K562 (cell line): Measurements from ENCODE around the gene ARHGAP10. TPM values are rescaled to one million over a fixed set of nuclear protein-coding genes. Genes with fewer than 3 reads are reported as not detected.

Experiments
- ATAC-seq: fragments of 200-7000 bp; cut with Tn5 transposase; 3 replicates; pipeline ENCODE4 v1.9.1; 2020; ENCODE audit warnings: moderate library complexity
- BruUV-seq: library from RNA; stranded (reverse); fragments of 400-500 nt; replicated peaks from 2 replicates; lab custom pipeline; 2021; lab: Mats Ljungman, UMichigan
- CTCF ChIA-PET: fragments of 300-600 bp; formaldehyde crosslinking; extraction: SDS; loops from one replicate; lab custom pipeline; 2021; ENCODE audit warnings: low intra/inter-chr PET ratio; lab: Yijun Ruan, JAX
- POLR2A ChIA-PET: fragments of 300-600, 350-650 bp; sonication (Branson Sonifier 250); formaldehyde crosslinking; extraction: SDS; loops from one replicate; lab custom pipeline; 2021; ENCODE audit warnings: antibody characterized with exemption, inconsistent platforms; lab: Yijun Ruan, JAX
- DNase-seq, 4 experiments: peaks; one replicate each; pipeline versions ENCODE4 v3.0.0 to v3.0.0-alpha.2; 2011 to 2018; ENCODE audit warnings: low spot score in 3 of 4, mixed read lengths in 3 of 4; ENCODE audit errors: extremely low read depth in 1 of 4
- FAIRE-seq: peaks from 2 replicates; lab custom pipeline; 2011; peaks lifted over from hg19 to GRCh38; lab: Jason Lieb, UNC
- H2AFZ ChIP-seq: 2 replicates; pipeline ENCODE4 v1.6.0; 2011; ENCODE audit warnings: low read depth, low read length, control low read depth, inconsistent platforms
- H3K27ac ChIP-seq: fragments of 200-600 bp; 3 replicates; pipeline ENCODE4 v1.8.0; 2011; ENCODE audit warnings: low read depth, mild to moderate bottlenecking, control low read depth, inconsistent platforms, low read length, moderate library complexity, mixed read lengths; ENCODE audit errors: extremely low read depth
- H3K27me3 ChIP-seq, 2 experiments: fragments of 300-600 bp in 1 of 2; 2 replicates in 1 of 2; 3 replicates in 1 of 2; pipeline versions ENCODE4 v1.6.0 to v1.8.0; 2011; ENCODE audit warnings: inconsistent platforms in 2 of 2, low read length in 2 of 2, mild to moderate bottlenecking in 1 of 2, mixed read lengths in 1 of 2, moderate library complexity in 1 of 2; ENCODE audit not compliant: control insufficient read depth in 2 of 2, insufficient read depth in 2 of 2
- H3K36me3 ChIP-seq: fragments of 300-600 bp; 3 replicates; pipeline ENCODE4 v1.8.0; 2011; ENCODE audit warnings: mild to moderate bottlenecking, low read length, inconsistent platforms; ENCODE audit not compliant: control insufficient read depth, insufficient read depth
- H3K4me1 ChIP-seq, 2 experiments: fragments of 200-600 bp in 1 of 2; replicated peaks in 1 of 2; 2 replicates in 1 of 2; 3 replicates in 1 of 2; pipeline versions ENCODE4 v1.5.1 to v1.8.0; 2011; ENCODE audit warnings: inconsistent platforms in 2 of 2, low read length in 2 of 2, mild to moderate bottlenecking in 1 of 2, mixed read lengths in 1 of 2, moderate library complexity in 1 of 2; ENCODE audit not compliant: control insufficient read depth in 2 of 2, insufficient read depth in 2 of 2
- H3K4me2 ChIP-seq: 2 replicates; pipeline ENCODE4 v1.6.1; 2011; ENCODE audit warnings: low read length, control low read depth, inconsistent platforms, mixed read lengths; ENCODE audit not compliant: insufficient read depth
- H3K4me3 ChIP-seq: fragments of 200-600 bp; sonication (generic), shearing (Covaris generic); 2 replicates; pipeline ENCODE4 v1.5.1; 2016; ENCODE audit warnings: control low read depth, inconsistent platforms
- H3K79me2 ChIP-seq: fragments of 200-600 bp; 3 replicates; pipeline ENCODE4 v1.8.0; 2011; ENCODE audit warnings: low read length, inconsistent platforms; ENCODE audit not compliant: control insufficient read depth, insufficient read depth
- H3K9ac ChIP-seq, 2 experiments: 2 replicates each; pipeline versions ENCODE4 v1.6.0 to v1.6.1; 2011; ENCODE audit warnings: low read depth in 2 of 2, low read length in 2 of 2, control low read depth in 1 of 2, inconsistent platforms in 1 of 2, mild to moderate bottlenecking in 1 of 2, mixed read lengths in 1 of 2; ENCODE audit not compliant: insufficient read depth in 1 of 2
- H3K9me1 ChIP-seq: one replicate; pipeline ENCODE4 v1.6.0; 2011; ENCODE audit warnings: inconsistent platforms, mild to moderate bottlenecking, low read length, moderate library complexity; ENCODE audit not compliant: control insufficient read depth, insufficient read depth
- H3K9me3 ChIP-seq: replicated peaks from 2 replicates; pipeline ENCODE4 v1.5.1; 2011; ENCODE audit warnings: low read depth, low read length, inconsistent platforms; ENCODE audit not compliant: control insufficient read depth, insufficient read depth
- H4K20me1 ChIP-seq: replicated peaks from 2 replicates; pipeline ENCODE4 v1.6.1; 2011; ENCODE audit warnings: low read length, inconsistent platforms, mixed read lengths; ENCODE audit not compliant: control insufficient read depth, insufficient read depth
- C11orf30 ChIP-seq: fragments of 450-650 bp; IDR thresholded peaks from 2 replicates; pipeline ENCODE4 v1.6.1; 2016; ENCODE audit warnings: low read depth, mild to moderate bottlenecking
- MAFF ChIP-seq: IDR thresholded peaks from 2 replicates; pipeline ENCODE4 v1.6.1; 2012; ENCODE audit warnings: low read length, improper control_type of control experiment
- MAFG ChIP-seq: fragments of 450-650 bp; conservative IDR thresholded peaks from 2 replicates; pipeline ENCODE4 v1.6.1; 2016; ENCODE audit warnings: missing genetic modification characterization, missing compliant biosample characterization
- MAFK ChIP-seq: IDR thresholded peaks from 2 replicates; pipeline ENCODE4 v1.6.1; 2011; ENCODE audit warnings: low read length, improper control_type of control experiment
- NFE2 ChIP-seq: IDR thresholded peaks from 2 replicates; pipeline ENCODE4 v1.6.1; 2014; ENCODE audit warnings: antibody characterized with exemption, low read depth
- NFE2L1 ChIP-seq: fragments of 450-650 bp; IDR thresholded peaks from 2 replicates; pipeline ENCODE4 v1.6.1; 2016; ENCODE audit warnings: missing genetic modification characterization, low read depth, mild to moderate bottlenecking, missing compliant biosample characterization, moderate library complexity, borderline replicate concordance
- NKRF ChIP-seq: fragments of 450-650 bp; IDR thresholded peaks from 2 replicates; pipeline ENCODE4 v1.6.1; 2016; ENCODE audit warnings: borderline replicate concordance
- THAP12 ChIP-seq: fragments of 250-450 bp; sonication (Bioruptor Pico); IDR thresholded peaks from 2 replicates; pipeline ENCODE4 v1.9.0; 2021; ENCODE audit warnings: mild to moderate bottlenecking, inconsistent platforms
- ZNF316 ChIP-seq: fragments of 450-650 bp; IDR thresholded peaks from 2 replicates; pipeline ENCODE4 v1.6.1; 2016
- ZNF586 ChIP-seq: fragments of 450-650 bp; formaldehyde crosslinking; conservative IDR thresholded peaks from 2 replicates; pipeline ENCODE4 v1.4.0; 2020; ENCODE audit warnings: mild to moderate bottlenecking, moderate library complexity
- ZNF77 ChIP-seq: fragments of 250-450 bp; sonication (Bioruptor Pico); IDR thresholded peaks from 2 replicates; pipeline ENCODE4 v1.5.0; 2020
- WGBS: fragments of 100-300 bp; shearing (Covaris generic); methylation state at CpG from one replicate; pipeline ENCODE4 v1.1.6; 2016; ENCODE audit warnings: low coverage, mixed read lengths; ENCODE audit not compliant: insufficient coverage; ENCODE audit errors: missing lambda C conversion rate; 5-methylcytosine and 5-hydroxymethylcytosine counted together
- in situ Hi-C: fragments of 300-500 bp; cut with MboI; formaldehyde crosslinking; loops from 4 replicates; pipeline ENCODE4 v1.15.0; 2018; ENCODE audit warnings: inconsistent platforms, mixed read lengths
- intact Hi-C: fragments of 100-400 bp; cut with micrococcal nuclease; formaldehyde crosslinking; loops from 2 replicates; pipeline ENCODE4 v1.14.2; 2022
- polyA plus RNA-seq, 8 experiments: library from polyadenylated mRNA; depleted of rRNA in 4 of 8; stranded (reverse) in 5 of 8; unstranded in 3 of 8; fragments of >200 nt; fragmentation: Nextera tagmentation in 2 of 8; fragmentation: Illumina TruSeq in 1 of 8; extraction: Ambion mirVana in 2 of 8; extraction: Trizol in 1 of 8; gene quantifications; 2 replicates each; pipeline versions ENCODE4 v1.2.1 to v1.2.3, GENCODE V29; 2011 to 2014; ENCODE audit warnings: inconsistent platforms in 1 of 8, missing spikeins in 1 of 8
- total RNA-seq, 7 experiments: library from RNA; depleted of rRNA in 6 of 7; stranded (reverse); fragments of >200 nt in 6 of 7; fragmentation: Illumina TruSeq in 2 of 7; extraction: Trizol in 2 of 7; gene quantifications; 2 replicates each; pipeline versions ENCODE4 v1.2.1 to v1.2.3, GENCODE V29; 2011 to 2021; ENCODE audit warnings: low replicate concordance in 1 of 7

Gene ARHGAP10
- total and polyA plus RNA-seq, 9 of the 15 experiments (the other 6 are each of a cell fraction or from before 2014, with no cell fraction given) = 0.03 to 0.22 (median 0.06) TPM; not detected in 3

GRCh38 chr4:147950841-147951240 lies 219.0 kb downstream of the ARHGAP10 start:
- CTCF ChIA-PET = no interaction called here
- Histone ChIP-seq H3K36me3 (no peaks in the 10 kb centered on the region), H3K4me3 (no peak overlapping the region)
- BruUV-seq = no TSS peak
- TF ChIP-seq MAFF (peak; percentile 80), NFE2 (peak; percentile 88), ZNF316 (peak; percentile 43; the same call in 1 of the 2 replicates), NKRF (no peak), ZNF77 (CRISPR knock-in tag) (no peak), NFE2L1 (tag) (peak; percentile 57), MAFK (peak; percentile 73), MAFG (tag) (peak; percentile 73), C11orf30 (peak; percentile 63), THAP12 (CRISPR knock-in tag) (no peak), ZNF586 (CRISPR knock-in tag) (no peak)
- TF ChIP-seq, all 486 proteins: peak for 7
- POLR2A ChIA-PET = no interaction called here
- intact Hi-C loops (no loop called here), in situ Hi-C loops (no loop called here)
- Histone ChIP-seq H3K27ac (no peak overlapping the region), H3K27me3 (no peaks in the 10 kb centered on the region), H3K9me3 (no peaks in the 10 kb centered on the region), H3K9me1 (no peaks in the 10 kb centered on the region), H3K9ac (no peak overlapping the region), H2AFZ (peak overlapping the region; percentile 28; the same call in 1 of the 2 replicates), H3K79me2 (no peaks in the 10 kb centered on the region), H4K20me1 (no peaks in the 10 kb centered on the region), H3K4me2 (no peak overlapping the region), H3K4me1 (no peaks in the 10 kb centered on the region)
- WGBS = 0% methylated on average over 2 of the region's 2 CpGs
- no peak for ATAC-seq
- no peak for FAIRE-seq
- DNase-seq = peak in 2 of 4 experiments; percentile 6 to 16
